Upper lobe of left lung (tissue), 6 donors: ENCODE results near the gene OR2L5. TPM values are rescaled to one million over a fixed set of nuclear protein-coding genes. Genes with fewer than 3 reads are reported as not detected.

Source experiments
- ATAC-seq, 2 donors: fragments of 200-7000 bp; cut with Tn5 transposase; one replicate each; pipeline ENCODE4 v1.9.1; 2022; ENCODE audit warnings: mild to moderate bottlenecking in 2 of 2, moderate library complexity in 2 of 2; ENCODE audit not compliant: low FRiP score in 2 of 2
- DNase-seq, 2 donors: peaks; one replicate each; pipeline ENCODE4 v3.0.0-alpha.2; 2019 to 2020
- H3K27ac ChIP-seq, 4 donors: fragments of 200-600 bp; sonication (generic); one replicate each; pipeline ENCODE4 v1.5.1; 2016 to 2019
- H3K27me3 ChIP-seq, 4 donors: fragments of 200-600 bp; sonication (generic); one replicate each; pipeline ENCODE4 v1.5.1; 2017 to 2019
- H3K36me3 ChIP-seq, 4 donors: fragments of 200-600 bp; sonication (generic); one replicate each; pipeline ENCODE4 v1.5.1; 2016 to 2019
- H3K4me1 ChIP-seq, 4 donors: fragments of 200-600 bp; sonication (generic); one replicate each; pipeline ENCODE4 v1.5.1; 2018 to 2019
- H3K4me3 ChIP-seq, 4 donors: fragments of 200-600 bp; sonication (generic); one replicate each; pipeline ENCODE4 v1.5.1; 2017 to 2019; ENCODE audit warnings: mild to moderate bottlenecking in 2 of 4, moderate library complexity in 1 of 4
- H3K9me3 ChIP-seq, 4 donors: fragments of 200-600 bp; sonication (generic); one replicate each; pipeline ENCODE4 v1.5.1; 2018 to 2019
- EP300 ChIP-seq, 4 donors: sonication (generic); formaldehyde crosslinking; IDR thresholded peaks; one replicate each; pipeline ENCODE4 v1.5.1; 2017; ENCODE audit warnings: antibody characterized with exemption in 4 of 4, control low read depth in 2 of 4
- POLR2A ChIP-seq, 4 donors: fragments of 450-650 bp; IDR thresholded peaks; one replicate each; pipeline ENCODE4 v1.5.1; 2016 to 2017; ENCODE audit warnings: antibody characterized with exemption in 4 of 4, mild to moderate bottlenecking in 2 of 4
- POLR2AphosphoS5 ChIP-seq, 2 donors: sonication (generic); formaldehyde crosslinking; IDR thresholded peaks; one replicate each; pipeline ENCODE4 v1.5.1; 2017; ENCODE audit warnings: antibody characterized with exemption in 2 of 2
- WGBS, 2 donors: methylation state at CpG; one replicate each; pipeline ENCODE4 v1.1.5; 2017 to 2018; 5-methylcytosine and 5-hydroxymethylcytosine counted together
- small RNA-seq, 4 donors: library from RNA; depleted of rRNA; stranded (forward); fragments of <200 nt; gene quantifications; one replicate each; pipeline ENCODE3, GENCODE V24; 2016
- total RNA-seq, 6 donors: library from RNA; depleted of rRNA in 4 of 6; stranded (reverse); fragments of >200 nt in 4 of 6; gene quantifications; one replicate each; pipeline versions ENCODE4 v1.1.0 to v1.2.1, GENCODE V29; 2016 to 2021
- TF ChIP-seq, protein P1 (sequence below), 6 experiments: fragments of 450-650 bp in 4 of 6; fragments of 200-600 bp in 2 of 6; sonication (generic) in 2 of 6; IDR thresholded peaks; one replicate each; pipeline ENCODE4 v1.5.1; 2016 to 2019; ENCODE audit warnings: antibody characterized with exemption in 6 of 6
- donor health status: DM: no; HTN: no; CAD: no; lungs with moderate emphysema.
- donor health status: DM: no; HTN: yes; CAD: no; lungs with severe emphysema.

OR2L5 gene
- total RNA-seq, 6 donors from 2014 or later: not detected

DNA sequence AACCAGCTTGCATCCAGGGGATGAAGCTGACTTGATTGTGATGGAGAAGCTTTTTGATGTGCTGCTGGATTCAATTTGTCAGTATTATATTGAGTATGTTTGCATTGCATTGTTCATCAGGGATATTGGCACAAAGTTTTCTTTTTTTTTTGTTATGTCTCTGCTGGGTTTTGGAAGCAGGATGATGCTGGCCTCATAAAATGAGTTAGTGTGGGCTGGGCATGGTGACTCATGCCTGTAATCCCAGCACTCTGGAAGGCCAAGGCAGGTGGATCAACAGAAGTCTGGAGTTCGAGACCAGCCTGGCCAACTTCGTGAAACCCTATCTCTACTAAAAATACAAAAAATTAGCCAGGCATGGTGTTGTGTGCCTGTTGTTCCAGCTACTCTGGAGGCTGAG, 41.8 kb downstream of the OR2L5 start:
- Histone ChIP-seq H3K9me3 (no peaks in the 10 kb centered on the region), H3K4me1 (no peaks in the 10 kb centered on the region), H3K4me3 (no peak overlapping the region), H3K36me3 (no peaks in the 10 kb centered on the region), H3K27ac (no peak overlapping the region), H3K27me3 (no peaks in the 10 kb centered on the region)
- ATAC-seq (no peak), DNase-seq (no peak)
- TF ChIP-seq POLR2A (IDR thresholded peaks at IDR 0.05) (no peak), EP300 (IDR thresholded peaks at IDR 0.05) (no peak), POLR2AphosphoS5 (IDR thresholded peaks at IDR 0.05) (no peak)
- TF ChIP-seq, protein P1, sequence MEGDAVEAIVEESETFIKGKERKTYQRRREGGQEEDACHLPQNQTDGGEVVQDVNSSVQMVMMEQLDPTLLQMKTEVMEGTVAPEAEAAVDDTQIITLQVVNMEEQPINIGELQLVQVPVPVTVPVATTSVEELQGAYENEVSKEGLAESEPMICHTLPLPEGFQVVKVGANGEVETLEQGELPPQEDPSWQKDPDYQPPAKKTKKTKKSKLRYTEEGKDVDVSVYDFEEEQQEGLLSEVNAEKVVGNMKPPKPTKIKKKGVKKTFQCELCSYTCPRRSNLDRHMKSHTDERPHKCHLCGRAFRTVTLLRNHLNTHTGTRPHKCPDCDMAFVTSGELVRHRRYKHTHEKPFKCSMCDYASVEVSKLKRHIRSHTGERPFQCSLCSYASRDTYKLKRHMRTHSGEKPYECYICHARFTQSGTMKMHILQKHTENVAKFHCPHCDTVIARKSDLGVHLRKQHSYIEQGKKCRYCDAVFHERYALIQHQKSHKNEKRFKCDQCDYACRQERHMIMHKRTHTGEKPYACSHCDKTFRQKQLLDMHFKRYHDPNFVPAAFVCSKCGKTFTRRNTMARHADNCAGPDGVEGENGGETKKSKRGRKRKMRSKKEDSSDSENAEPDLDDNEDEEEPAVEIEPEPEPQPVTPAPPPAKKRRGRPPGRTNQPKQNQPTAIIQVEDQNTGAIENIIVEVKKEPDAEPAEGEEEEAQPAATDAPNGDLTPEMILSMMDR (IDR thresholded peaks at IDR 0.05): no peak
- 62 to 76% methylated on average over 2 of the region's 2 CpGs for WGBS, 2 donors

DNA sequence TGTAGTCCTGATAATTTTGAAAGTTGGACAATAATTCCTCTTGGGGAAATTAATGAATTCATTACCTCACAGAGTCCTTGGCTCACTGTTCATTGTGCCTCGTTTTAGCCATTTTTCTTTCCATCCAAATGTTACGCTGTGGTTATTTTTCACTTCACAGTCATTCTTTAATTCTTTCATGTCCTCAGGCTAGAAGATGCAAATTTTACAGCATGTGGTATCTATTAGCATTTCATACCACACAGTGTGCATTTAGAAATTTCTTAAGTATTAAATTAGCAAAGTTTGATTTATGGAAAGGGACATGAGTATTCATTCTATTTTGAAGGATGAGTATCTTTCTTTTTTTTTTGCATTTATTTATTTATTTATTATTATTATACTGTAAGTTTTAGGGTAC, 51.6 kb downstream of the OR2L5 start:
- ATAC-seq (no peak), DNase-seq (no peak)
- Histone ChIP-seq H3K27me3 (no peaks in the 10 kb centered on the region), H3K36me3 (no peaks in the 10 kb centered on the region), H3K9me3 (no peaks in the 10 kb centered on the region), H3K4me3 (no peak overlapping the region), H3K27ac (no peak overlapping the region), H3K4me1 (no peaks in the 10 kb centered on the region)
- WGBS, 2 donors: 76 to 81% methylated on average over 2 of the region's 2 CpGs
- TF ChIP-seq POLR2A (IDR thresholded peaks at IDR 0.05): no peak
- TF ChIP-seq, protein P1 (IDR thresholded peaks at IDR 0.05): no peak
- no peak for TF ChIP-seq EP300 (IDR thresholded peaks at IDR 0.05)
- no peak for TF ChIP-seq POLR2AphosphoS5 (IDR thresholded peaks at IDR 0.05)

DNA sequence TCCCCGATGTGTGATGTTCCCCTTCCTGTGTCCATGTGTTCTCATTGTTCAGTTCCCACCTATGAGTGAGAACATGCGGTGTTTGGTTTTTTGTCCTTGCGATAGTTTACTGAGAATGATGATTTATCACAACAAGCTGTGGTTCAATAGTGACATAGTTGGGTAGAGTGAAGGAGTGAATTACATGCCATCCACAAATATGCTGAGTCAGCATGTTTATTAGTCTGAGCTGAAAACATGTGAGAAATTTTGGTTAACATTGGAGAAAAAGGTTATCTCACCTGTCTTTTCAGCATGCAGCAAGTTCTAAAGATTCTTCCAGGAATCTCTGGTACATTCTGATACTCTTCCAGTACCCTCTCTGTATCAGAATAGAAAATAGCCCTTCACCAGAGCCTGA, 52.1 kb downstream of the OR2L5 start:
- DNase-seq: no peak
- TF ChIP-seq, protein P1 (IDR thresholded peaks at IDR 0.05): no peak
- TF ChIP-seq POLR2AphosphoS5 (IDR thresholded peaks at IDR 0.05) (no peak), POLR2A (IDR thresholded peaks at IDR 0.05) (no peak), EP300 (IDR thresholded peaks at IDR 0.05) (no peak)
- Histone ChIP-seq H3K27ac (no peak overlapping the region), H3K27me3 (no peaks in the 10 kb centered on the region), H3K9me3 (no peaks in the 10 kb centered on the region), H3K4me1 (no peaks in the 10 kb centered on the region), H3K4me3 (no peak overlapping the region), H3K36me3 (no peaks in the 10 kb centered on the region)
- ATAC-seq: no peak
- WGBS, 2 donors: 89 to 90% methylated on average over 3 of the region's 3 CpGs

Small RNA genes within 50 kb of the gene (small RNA-seq; reads per million reads assigned to genes)
- 0 reads per million in 4 donors for gene RF00019

Other genes with a start within 250 kb of the OR2L5 start
- gene OR14A16, start 189.5 kb upstream of the OR2L5 start, total RNA-seq: not detected
- gene OR11L1, start 171.8 kb upstream of the OR2L5 start, total RNA-seq: not detected
- 10 to 100 TPM in 1 of 6 donors, 1 to 10 TPM in 5; 1.0 to 15.1 (median 4.6) TPM for gene TRIM58, start 156.5 kb upstream of the OR2L5 start, total RNA-seq
- 1 to 10 TPM in 1 of 6 donors, under 1 TPM in 2, not detected in 3; 0.27 to 5.3 (median 0.31) TPM for gene OR2W3, start 118.1 kb upstream of the OR2L5 start, total RNA-seq
- gene OR2T8, start 93.4 kb upstream of the OR2L5 start, total RNA-seq: not detected
- under 1 TPM in 1 of 6 donors, not detected in 5; 0.49 TPM for gene OR2AJ1, start 88.8 kb upstream of the OR2L5 start, total RNA-seq
- not detected for gene OR2L8, start 64.8 kb upstream of the OR2L5 start, total RNA-seq
- not detected for gene OR2AK2, start 48.4 kb upstream of the OR2L5 start, total RNA-seq
- under 1 TPM in 3 of 6 donors, not detected in 3; under 0.01 to 0.20 (median 0.13) TPM for gene OR2L2, start 16.4 kb downstream of the OR2L5 start, total RNA-seq
- not detected for gene OR2L3, start 33.2 kb downstream of the OR2L5 start, total RNA-seq
- gene OR2L13, start 81.5 kb downstream of the OR2L5 start, total RNA-seq: not detected
- not detected for gene OR2M5, start 131.5 kb downstream of the OR2L5 start, total RNA-seq
- not detected for gene OR2M2, start 161.2 kb downstream of the OR2L5 start, total RNA-seq
- gene OR2M3, start 183.6 kb downstream of the OR2L5 start, total RNA-seq: not detected
- not detected for gene OR2M4, start 217.8 kb downstream of the OR2L5 start, total RNA-seq